KMS-11 (cell line): Measurements from ENCODE around the gene MAPK8IP2.

Source experiments
- H2AFZ ChIP-seq: fragments of 200-600 bp; sonication (generic); 2 replicates; pipeline ENCODE4 v1.6.1; 2016; ENCODE audit warnings: antibody characterized with exemption, mixed run types, low read depth
- H3K27ac ChIP-seq: fragments of 200-600 bp; sonication (generic); 2 replicates; pipeline ENCODE4 v1.6.1; 2016; ENCODE audit warnings: mild to moderate bottlenecking, mixed run types
- H3K27me3 ChIP-seq: fragments of 200-600 bp; sonication (generic); 2 replicates; pipeline ENCODE4 v1.6.1; 2017; ENCODE audit warnings: mild to moderate bottlenecking, low read depth, mixed run types, moderate library complexity; ENCODE audit not compliant: insufficient read depth
- H3K36me3 ChIP-seq: fragments of 200-600 bp; sonication (generic); 2 replicates; pipeline ENCODE4 v1.6.1; 2017; ENCODE audit warnings: mild to moderate bottlenecking, mixed run types; ENCODE audit not compliant: insufficient read depth
- H3K4me1 ChIP-seq: fragments of 200-600 bp; sonication (generic); 2 replicates; pipeline ENCODE4 v1.6.1; 2016; ENCODE audit warnings: mild to moderate bottlenecking, low read depth, mixed run types; ENCODE audit not compliant: poor library complexity, severe bottlenecking
- H3K4me2 ChIP-seq: fragments of 200-600 bp; sonication (generic); 2 replicates; pipeline ENCODE4 v1.7.0; 2016; ENCODE audit warnings: mild to moderate bottlenecking, mixed run types
- H3K4me3 ChIP-seq: fragments of 200-600 bp; sonication (generic); IDR thresholded peaks from 2 replicates; pipeline ENCODE4 v1.6.1; 2017; ENCODE audit warnings: low read depth, low read length, mixed read lengths; ENCODE audit not compliant: insufficient read depth
- H3K79me2 ChIP-seq: fragments of 200-600 bp; sonication (generic); 2 replicates; pipeline ENCODE4 v1.6.1; 2016; ENCODE audit warnings: low read depth, mixed run types; ENCODE audit not compliant: insufficient read depth
- H3K9ac ChIP-seq: fragments of 200-600 bp; sonication (generic); 2 replicates; pipeline ENCODE4 v1.6.1; 2016; ENCODE audit warnings: mild to moderate bottlenecking, mixed run types
- H4K20me1 ChIP-seq: fragments of 200-600 bp; sonication (generic); 2 replicates; pipeline ENCODE4 v1.6.1; 2016; ENCODE audit warnings: mild to moderate bottlenecking, mixed run types; ENCODE audit not compliant: insufficient read depth
- CTCF ChIP-seq: fragments of 200-600 bp; sonication (generic); conservative IDR thresholded peaks from 2 replicates; pipeline ENCODE4 v1.6.1; 2017; ENCODE audit warnings: low read depth, mild to moderate bottlenecking, antibody characterized with exemption, low read length, moderate library complexity, mixed read lengths

MAPK8IP2 gene

GRCh38 chr22:50602338-50602700 lies 1.7 kb downstream of the MAPK8IP2 start:
- Histone ChIP-seq H3K4me2 (no peak overlapping the region), H4K20me1 (no peaks in the 10 kb centered on the region), H3K27ac (no peak overlapping the region), H2AFZ (no peak overlapping the region), H3K27me3 (peaks cover 34% of the 10 kb centered on the region), H3K4me1 (no peaks in the 10 kb centered on the region), H3K79me2 (no peaks in the 10 kb centered on the region), H3K9ac (no peak overlapping the region), H3K36me3 (no peaks in the 10 kb centered on the region), H3K4me3 (no peak overlapping the region)
- no peak for TF ChIP-seq CTCF

GRCh38 chr22:50603511-50604255 lies 3.1 kb downstream of the MAPK8IP2 start:
- Histone ChIP-seq H3K4me2 (no peak overlapping the region), H4K20me1 (no peaks in the 10 kb centered on the region), H3K4me1 (no peaks in the 10 kb centered on the region), H3K36me3 (no peaks in the 10 kb centered on the region), H3K79me2 (no peaks in the 10 kb centered on the region), H3K27me3 (peaks cover 42% of the 10 kb centered on the region), H3K27ac (no peak overlapping the region), H2AFZ (no peak overlapping the region), H3K9ac (no peak overlapping the region), H3K4me3 (no peak overlapping the region)
- no peak for TF ChIP-seq CTCF

- H3K9ac ChIP-seq: no peak overlapping the region
- H3K4me2 ChIP-seq: no peak overlapping the region
- no peaks in the 10 kb centered on the region for H3K4me1 ChIP-seq
- H3K79me2 ChIP-seq: no peaks in the 10 kb centered on the region
- no peaks in the 10 kb centered on the region for H4K20me1 ChIP-seq
- no peaks in the 10 kb centered on the region for H3K36me3 ChIP-seq
- no peak overlapping the region for H3K4me3 ChIP-seq
- peaks cover 48% of the 10 kb centered on the region for H3K27me3 ChIP-seq
- H3K27ac ChIP-seq: no peak overlapping the region
- TF ChIP-seq CTCF: no peak
- no peak overlapping the region for H2AFZ ChIP-seq
Measured at GRCh38 chr22:50604256-50605001, 3.8 kb downstream of the MAPK8IP2 start.

GRCh38 chr22:50605002-50605612 lies 4.5 kb downstream of the MAPK8IP2 start:
- H3K4me2 ChIP-seq: no peak overlapping the region
- no peaks in the 10 kb centered on the region for H3K4me1 ChIP-seq
- H2AFZ ChIP-seq: no peak overlapping the region
- H3K79me2 ChIP-seq: no peaks in the 10 kb centered on the region
- H3K27ac ChIP-seq: no peak overlapping the region
- peaks cover 54% of the 10 kb centered on the region for H3K27me3 ChIP-seq
- TF ChIP-seq CTCF: no peak
- no peak overlapping the region for H3K9ac ChIP-seq
- H3K4me3 ChIP-seq: no peak overlapping the region
- H3K36me3 ChIP-seq: no peaks in the 10 kb centered on the region
- no peaks in the 10 kb centered on the region for H4K20me1 ChIP-seq
